ENCODE results near the gene NCBP2.

The NCBP2 gene

DNA sequence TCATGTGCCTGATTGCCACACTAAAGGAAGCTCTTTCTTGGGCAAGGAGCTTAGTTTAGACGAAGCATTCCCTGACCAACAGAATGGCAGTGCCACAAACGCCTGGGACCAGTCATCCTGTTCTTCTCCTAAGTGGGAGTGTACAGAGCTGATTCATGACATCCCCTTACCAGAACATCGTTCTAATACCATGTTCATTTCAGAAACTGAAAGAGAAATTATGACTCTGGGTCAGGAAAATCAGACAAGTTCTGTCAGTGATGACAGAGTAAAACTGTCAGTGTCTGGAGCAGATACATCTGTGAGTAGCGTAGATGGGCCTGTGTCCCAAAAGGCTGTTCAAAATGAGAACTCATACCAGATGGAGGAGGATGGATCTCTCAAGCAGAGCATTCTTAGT, 56.2 kb downstream of the NCBP2 start:
- Histone ChIP-seq H3K9ac (no peak overlapping the region), H3K4me1 (ENCODE audit: low read depth, poor library complexity, severe bottlenecking) (peaks cover 39% of the 10 kb centered on the region), H2AFZ (ENCODE audit: low read depth) (no peak overlapping the region), H3K4me2 (no peak overlapping the region), H3K36me3 (ENCODE audit: insufficient read depth) (peaks cover 17% of the 10 kb centered on the region; the same call in 1 of the 2 replicates), H3K27ac (no peak overlapping the region), H4K20me1 (ENCODE audit: insufficient read depth) (peaks cover 9% of the 10 kb centered on the region), H3K79me2 (ENCODE audit: insufficient read depth, low read depth) (peaks cover 66% of the 10 kb centered on the region), H3K27me3 (ENCODE audit: insufficient read depth, low read depth) (no peaks in the 10 kb centered on the region), H3K4me3 (IDR thresholded peaks at IDR 0.05; ENCODE audit: insufficient read depth, low read depth, low read length) (no peak overlapping the region)
- TF ChIP-seq, protein P1, sequence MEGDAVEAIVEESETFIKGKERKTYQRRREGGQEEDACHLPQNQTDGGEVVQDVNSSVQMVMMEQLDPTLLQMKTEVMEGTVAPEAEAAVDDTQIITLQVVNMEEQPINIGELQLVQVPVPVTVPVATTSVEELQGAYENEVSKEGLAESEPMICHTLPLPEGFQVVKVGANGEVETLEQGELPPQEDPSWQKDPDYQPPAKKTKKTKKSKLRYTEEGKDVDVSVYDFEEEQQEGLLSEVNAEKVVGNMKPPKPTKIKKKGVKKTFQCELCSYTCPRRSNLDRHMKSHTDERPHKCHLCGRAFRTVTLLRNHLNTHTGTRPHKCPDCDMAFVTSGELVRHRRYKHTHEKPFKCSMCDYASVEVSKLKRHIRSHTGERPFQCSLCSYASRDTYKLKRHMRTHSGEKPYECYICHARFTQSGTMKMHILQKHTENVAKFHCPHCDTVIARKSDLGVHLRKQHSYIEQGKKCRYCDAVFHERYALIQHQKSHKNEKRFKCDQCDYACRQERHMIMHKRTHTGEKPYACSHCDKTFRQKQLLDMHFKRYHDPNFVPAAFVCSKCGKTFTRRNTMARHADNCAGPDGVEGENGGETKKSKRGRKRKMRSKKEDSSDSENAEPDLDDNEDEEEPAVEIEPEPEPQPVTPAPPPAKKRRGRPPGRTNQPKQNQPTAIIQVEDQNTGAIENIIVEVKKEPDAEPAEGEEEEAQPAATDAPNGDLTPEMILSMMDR (conservative IDR thresholded peaks at IDR 0.05; ENCODE audit: low read depth, low read length): no peak

Data from KMS-11 (cell line).